OCI-LY7 (cell line): Measurements from ENCODE around the gene TSPYL6.

ENCODE experiments used
- EZH2phosphoT487 ChIP-seq: fragments of 200-600 bp; sonication (generic); IDR thresholded peaks from 2 replicates; pipeline ENCODE4 v1.6.1; 2018; ENCODE audit warnings: low read depth, borderline replicate concordance, mild to moderate bottlenecking, mixed run types, antibody characterized with exemption, low read length, moderate library complexity, mixed read lengths
- TF ChIP-seq, protein P1 (sequence below): fragments of 200-600 bp; sonication (generic); conservative IDR thresholded peaks from 2 replicates; pipeline ENCODE4 v1.5.1; 2014; ENCODE audit warnings: mild to moderate bottlenecking, antibody characterized with exemption, low read length, moderate library complexity, mixed read lengths

DNA sequence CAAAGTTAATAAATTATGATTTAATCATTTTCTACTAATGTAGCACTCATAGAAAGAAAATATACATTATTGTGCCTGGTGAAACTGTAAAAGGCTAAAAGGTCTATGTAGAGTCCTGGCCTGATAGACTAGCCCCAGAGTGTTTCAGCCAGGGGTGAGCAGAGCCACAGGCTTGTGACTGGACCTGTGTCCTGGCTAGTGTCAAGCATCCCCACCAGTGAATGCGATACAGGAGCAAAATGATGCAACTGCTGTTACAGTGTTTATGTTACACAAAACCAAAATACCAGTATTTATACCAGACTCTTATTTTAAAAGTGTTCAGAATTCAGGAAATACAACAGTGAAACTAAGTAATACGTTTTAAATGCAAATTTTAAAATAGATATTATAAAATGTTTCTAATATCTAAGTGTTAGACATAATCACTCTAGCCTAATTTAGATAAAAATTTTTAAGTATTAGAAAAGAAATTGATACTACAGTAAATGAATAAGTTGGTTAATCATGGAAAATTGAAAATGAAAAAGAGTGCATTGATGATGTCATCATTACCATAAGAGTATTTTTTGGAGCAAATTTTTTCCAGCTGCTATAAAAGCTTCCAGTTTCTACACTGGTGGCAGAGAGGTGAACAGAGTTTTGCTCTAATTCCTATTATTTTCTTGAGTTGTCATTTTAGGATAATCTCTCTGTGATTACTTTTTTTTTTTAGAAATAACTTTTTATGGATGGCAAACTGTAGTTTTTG is 6.2 kb upstream of the TSPYL6 start:
- TF ChIP-seq, protein P1, sequence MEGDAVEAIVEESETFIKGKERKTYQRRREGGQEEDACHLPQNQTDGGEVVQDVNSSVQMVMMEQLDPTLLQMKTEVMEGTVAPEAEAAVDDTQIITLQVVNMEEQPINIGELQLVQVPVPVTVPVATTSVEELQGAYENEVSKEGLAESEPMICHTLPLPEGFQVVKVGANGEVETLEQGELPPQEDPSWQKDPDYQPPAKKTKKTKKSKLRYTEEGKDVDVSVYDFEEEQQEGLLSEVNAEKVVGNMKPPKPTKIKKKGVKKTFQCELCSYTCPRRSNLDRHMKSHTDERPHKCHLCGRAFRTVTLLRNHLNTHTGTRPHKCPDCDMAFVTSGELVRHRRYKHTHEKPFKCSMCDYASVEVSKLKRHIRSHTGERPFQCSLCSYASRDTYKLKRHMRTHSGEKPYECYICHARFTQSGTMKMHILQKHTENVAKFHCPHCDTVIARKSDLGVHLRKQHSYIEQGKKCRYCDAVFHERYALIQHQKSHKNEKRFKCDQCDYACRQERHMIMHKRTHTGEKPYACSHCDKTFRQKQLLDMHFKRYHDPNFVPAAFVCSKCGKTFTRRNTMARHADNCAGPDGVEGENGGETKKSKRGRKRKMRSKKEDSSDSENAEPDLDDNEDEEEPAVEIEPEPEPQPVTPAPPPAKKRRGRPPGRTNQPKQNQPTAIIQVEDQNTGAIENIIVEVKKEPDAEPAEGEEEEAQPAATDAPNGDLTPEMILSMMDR, result no peak
- no peak for TF ChIP-seq EZH2phosphoT487
